ENCODE measurements around the gene SERPINA9.

SERPINA9 gene, protein sequence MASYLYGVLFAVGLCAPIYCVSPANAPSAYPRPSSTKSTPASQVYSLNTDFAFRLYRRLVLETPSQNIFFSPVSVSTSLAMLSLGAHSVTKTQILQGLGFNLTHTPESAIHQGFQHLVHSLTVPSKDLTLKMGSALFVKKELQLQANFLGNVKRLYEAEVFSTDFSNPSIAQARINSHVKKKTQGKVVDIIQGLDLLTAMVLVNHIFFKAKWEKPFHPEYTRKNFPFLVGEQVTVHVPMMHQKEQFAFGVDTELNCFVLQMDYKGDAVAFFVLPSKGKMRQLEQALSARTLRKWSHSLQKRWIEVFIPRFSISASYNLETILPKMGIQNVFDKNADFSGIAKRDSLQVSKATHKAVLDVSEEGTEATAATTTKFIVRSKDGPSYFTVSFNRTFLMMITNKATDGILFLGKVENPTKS

DNA sequence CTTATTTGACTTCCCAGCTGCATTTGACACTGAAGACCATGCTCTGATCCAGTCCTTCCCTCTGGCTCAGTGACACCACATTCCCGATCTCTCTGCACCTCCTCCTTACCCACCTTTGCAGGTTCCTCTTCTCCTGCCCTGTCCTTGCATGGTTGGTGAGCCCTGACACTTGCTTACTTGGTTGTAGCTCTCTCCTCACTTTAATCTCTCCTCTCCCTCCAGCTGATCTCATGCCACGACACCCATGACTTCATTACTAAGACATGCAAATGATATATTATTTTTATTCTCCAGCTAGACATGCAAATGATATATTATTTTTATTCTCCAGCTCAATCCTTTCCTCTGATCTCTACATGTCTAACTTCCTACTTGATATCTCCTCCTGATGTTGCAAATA, at the start of gene SERPINA9:
Gene SERPINA9, minus strand, starts transcription at position 175 of the 400 bp plus-strand sequence. CDS start 6,357 bp downstream, outside the sequence.
- H3K27ac ChIP-seq (ENCODE audit: low read depth in 2 of 2, low read length in 2 of 2) = no peak within 1 kb of the TSS
- no peak within 1 kb of the TSS for H3K4me3 ChIP-seq (ENCODE audit: low read length in 2 of 2)
- no peaks in the 10 kb centered on the region for H3K36me3 ChIP-seq (ENCODE audit: control insufficient read depth in 2 of 2, insufficient read depth in 2 of 2, low read length in 2 of 2)
- no peak within 1 kb of the TSS for H3K9ac ChIP-seq (ENCODE audit: low read depth in 1 of 2, low read length in 2 of 2)
- no peaks in the 10 kb centered on the region for H3K4me1 ChIP-seq (ENCODE audit: control insufficient read depth in 2 of 2, insufficient read depth in 2 of 2, low read length in 2 of 2)
- H3K27me3 ChIP-seq (ENCODE audit: control insufficient read depth in 2 of 2, insufficient read depth in 2 of 2, low read length in 2 of 2) = no peaks in the 10 kb centered on the region
- no peaks in the 10 kb centered on the region for H3K9me3 ChIP-seq (ENCODE audit: control insufficient read depth in 2 of 2, low read length in 2 of 2)

DNA sequence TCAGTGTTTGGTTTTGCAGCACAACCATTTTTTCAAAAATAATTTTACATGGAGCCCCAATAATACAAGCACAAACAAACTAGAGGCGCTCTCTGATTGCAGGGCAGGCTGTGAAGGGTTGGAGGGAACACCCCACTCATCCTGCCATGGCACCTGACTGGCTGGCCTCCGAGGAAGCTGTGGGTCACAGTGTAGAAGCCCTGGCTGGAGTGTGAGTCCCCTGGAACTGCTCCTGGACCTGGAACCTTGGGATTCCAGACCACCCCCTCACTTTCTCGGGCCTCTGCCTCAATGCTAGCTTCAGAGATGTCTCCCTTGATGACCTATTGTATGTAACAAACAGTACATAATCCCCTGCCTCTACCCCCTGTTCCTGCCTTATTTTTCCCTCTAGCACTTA, 48.1 kb upstream of the SERPINA9 start:
- Histone ChIP-seq H3K9me3 (ENCODE audit: control insufficient read depth in 2 of 2, low read length in 2 of 2) (peaks cover 0 to 3% of the 10 kb centered on the region in 2 donors), H3K36me3 (ENCODE audit: control insufficient read depth in 2 of 2, insufficient read depth in 2 of 2, low read length in 2 of 2) (no peaks in the 10 kb centered on the region), H3K4me3 (ENCODE audit: low read length in 2 of 2) (no peak overlapping the region), H3K4me1 (ENCODE audit: control insufficient read depth in 2 of 2, insufficient read depth in 2 of 2, low read length in 2 of 2) (no peaks in the 10 kb centered on the region), H3K9ac (ENCODE audit: low read depth in 1 of 2, low read length in 2 of 2) (no peak overlapping the region), H3K27ac (ENCODE audit: low read depth in 2 of 2, low read length in 2 of 2) (no peak overlapping the region), H3K27me3 (ENCODE audit: control insufficient read depth in 2 of 2, insufficient read depth in 2 of 2, low read length in 2 of 2) (no peaks in the 10 kb centered on the region)

DNA sequence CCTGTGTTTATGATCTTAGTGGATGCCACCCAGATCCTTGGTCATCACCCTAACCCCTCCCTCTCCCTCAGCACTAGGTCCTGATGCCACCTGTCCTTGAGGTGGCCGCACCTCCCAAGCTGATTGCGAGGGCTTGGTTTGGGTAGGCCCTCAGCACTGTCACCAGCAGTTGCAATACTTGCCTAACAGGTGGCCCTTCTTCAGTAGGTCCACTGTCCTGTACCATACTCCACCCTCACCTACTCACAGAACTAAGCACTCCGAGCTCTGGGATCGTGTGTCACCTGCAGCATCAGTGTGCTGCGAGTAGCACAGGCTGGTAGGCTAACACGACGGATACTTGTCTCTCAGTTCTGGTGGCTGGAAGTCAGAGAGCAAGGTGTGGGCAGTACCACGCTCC, 47.3 kb upstream of the SERPINA9 start:
- H3K9ac ChIP-seq (ENCODE audit: low read depth in 1 of 2, low read length in 2 of 2) = no peak overlapping the region
- H3K36me3 ChIP-seq (ENCODE audit: control insufficient read depth in 2 of 2, insufficient read depth in 2 of 2, low read length in 2 of 2) = no peaks in the 10 kb centered on the region
- no peak overlapping the region for H3K27ac ChIP-seq (ENCODE audit: low read depth in 2 of 2, low read length in 2 of 2)
- H3K4me3 ChIP-seq (ENCODE audit: low read length in 2 of 2) = no peak overlapping the region
- H3K27me3 ChIP-seq (ENCODE audit: control insufficient read depth in 2 of 2, insufficient read depth in 2 of 2, low read length in 2 of 2) = no peaks in the 10 kb centered on the region
- H3K4me1 ChIP-seq (ENCODE audit: control insufficient read depth in 2 of 2, insufficient read depth in 2 of 2, low read length in 2 of 2) = no peaks in the 10 kb centered on the region
- H3K9me3 ChIP-seq (ENCODE audit: control insufficient read depth in 2 of 2, low read length in 2 of 2) = peaks cover 0 to 3% of the 10 kb centered on the region in 2 donors

DNA sequence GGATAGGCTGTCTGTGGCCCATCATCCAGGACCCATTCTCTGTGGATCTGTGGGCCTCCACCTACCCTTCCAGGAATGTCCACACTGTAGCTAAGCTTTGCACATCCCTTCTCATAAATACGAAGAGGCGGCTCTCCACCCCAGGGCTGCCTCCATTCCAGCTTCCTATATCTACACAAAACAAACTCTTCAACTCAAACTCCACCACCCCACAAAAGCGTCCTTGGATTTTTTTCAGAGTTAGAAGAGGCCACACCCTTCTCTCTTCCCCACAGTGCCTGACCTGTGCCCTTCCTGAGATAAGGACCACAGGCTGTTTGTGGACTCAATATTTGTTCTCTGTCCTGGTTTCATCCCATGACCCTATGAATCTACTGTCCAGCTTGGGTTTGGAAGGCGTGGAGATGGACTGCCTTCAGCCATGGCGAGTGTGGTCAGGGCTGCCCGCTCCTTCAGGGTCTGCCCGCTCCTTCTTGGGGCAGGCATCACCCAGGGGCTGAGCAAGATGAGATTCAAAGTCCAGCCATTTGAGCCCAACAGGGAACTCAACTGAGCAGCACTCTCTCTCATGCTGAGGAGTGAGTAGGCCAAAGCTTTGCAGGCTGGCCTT, 46.2 kb upstream of the SERPINA9 start:
- Histone ChIP-seq H3K36me3 (ENCODE audit: control insufficient read depth in 2 of 2, insufficient read depth in 2 of 2, low read length in 2 of 2) (no peaks in the 10 kb centered on the region), H3K27ac (ENCODE audit: low read depth in 2 of 2, low read length in 2 of 2) (no peak overlapping the region), H3K4me3 (ENCODE audit: low read length in 2 of 2) (no peak overlapping the region), H3K27me3 (ENCODE audit: control insufficient read depth in 2 of 2, insufficient read depth in 2 of 2, low read length in 2 of 2) (no peaks in the 10 kb centered on the region), H3K9ac (ENCODE audit: low read depth in 1 of 2, low read length in 2 of 2) (no peak overlapping the region), H3K4me1 (ENCODE audit: control insufficient read depth in 2 of 2, insufficient read depth in 2 of 2, low read length in 2 of 2) (no peaks in the 10 kb centered on the region), H3K9me3 (ENCODE audit: control insufficient read depth in 2 of 2, low read length in 2 of 2) (peaks cover 0 to 3% of the 10 kb centered on the region in 2 donors)

DNA sequence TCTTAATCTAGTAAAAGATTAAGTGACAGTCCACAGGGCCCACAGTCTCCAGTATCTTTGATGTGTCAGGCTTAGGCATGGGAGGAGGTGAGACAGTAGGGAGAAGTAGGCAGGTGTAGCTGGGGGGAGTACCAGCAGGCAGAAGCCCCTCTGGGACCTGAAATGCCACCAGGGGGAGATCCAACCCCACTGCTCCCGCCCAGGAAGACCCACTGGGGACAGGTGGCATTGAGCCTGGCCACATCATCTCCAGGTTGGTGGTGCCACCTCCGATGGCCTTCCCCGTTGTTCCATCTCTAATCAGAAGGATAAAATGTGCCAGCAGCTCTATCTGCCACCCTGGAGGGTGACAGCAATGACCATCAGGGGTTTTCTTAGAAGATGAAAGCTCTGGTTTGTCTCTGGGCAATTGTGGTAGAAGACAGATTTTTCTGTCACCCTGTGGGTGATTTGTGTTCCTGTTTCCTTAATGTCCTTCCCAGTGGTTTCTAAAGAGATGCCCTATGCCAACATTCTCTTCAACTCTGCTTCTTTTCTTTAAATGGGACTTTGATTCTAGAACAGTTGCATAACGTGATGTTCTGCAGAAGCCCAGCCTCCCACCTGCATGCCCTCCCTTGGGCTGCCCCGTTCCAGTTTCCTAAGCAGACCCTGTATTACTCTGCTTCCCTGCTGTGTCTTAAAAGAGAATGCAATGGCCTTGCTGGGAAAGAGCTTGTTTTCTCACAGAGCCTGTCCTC, 45.5 kb upstream of the SERPINA9 start:
- H3K36me3 ChIP-seq (ENCODE audit: control insufficient read depth in 2 of 2, insufficient read depth in 2 of 2, low read length in 2 of 2) = no peaks in the 10 kb centered on the region
- H3K27me3 ChIP-seq (ENCODE audit: control insufficient read depth in 2 of 2, insufficient read depth in 2 of 2, low read length in 2 of 2) = no peaks in the 10 kb centered on the region
- H3K9ac ChIP-seq (ENCODE audit: low read depth in 1 of 2, low read length in 2 of 2) = no peak overlapping the region

DNA sequence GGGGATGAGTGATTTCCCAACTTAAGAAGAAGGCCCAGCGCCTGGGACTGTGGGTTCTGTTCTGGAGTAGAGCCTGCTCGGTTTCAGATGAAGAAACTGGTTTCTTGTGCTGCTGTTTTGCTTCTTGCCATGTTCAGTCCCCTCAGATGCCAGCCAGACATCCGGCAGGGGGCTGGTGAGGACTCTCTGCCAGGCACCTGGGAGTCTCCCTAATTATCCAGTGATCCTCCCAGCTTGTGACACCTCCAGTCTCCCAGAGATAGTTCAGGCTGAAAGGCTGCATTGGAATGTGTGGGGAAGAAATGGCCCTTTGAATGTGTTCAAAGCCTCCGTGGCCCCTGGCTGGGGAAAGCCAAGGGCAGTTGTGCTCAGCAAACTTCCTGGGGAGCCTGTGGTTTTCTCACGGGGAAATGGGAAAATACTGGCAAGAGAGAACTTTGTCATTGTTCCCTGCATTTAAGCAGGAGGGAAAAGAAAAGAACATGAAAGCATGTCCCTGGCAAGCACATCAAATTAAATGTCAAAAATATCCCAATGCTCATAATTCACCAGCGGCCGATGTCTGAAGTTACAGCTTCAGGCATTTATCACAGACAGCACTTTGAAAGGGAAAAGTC, 41.8 kb upstream of the SERPINA9 start:
- Histone ChIP-seq H3K27me3 (ENCODE audit: control insufficient read depth in 2 of 2, insufficient read depth in 2 of 2, low read length in 2 of 2) (no peaks in the 10 kb centered on the region), H3K27ac (ENCODE audit: low read depth in 2 of 2, low read length in 2 of 2) (no peak overlapping the region), H3K36me3 (ENCODE audit: control insufficient read depth in 2 of 2, insufficient read depth in 2 of 2, low read length in 2 of 2) (no peaks in the 10 kb centered on the region)

More for the DNA sequence above, 45.5 kb upstream of the SERPINA9 start:
- Histone ChIP-seq H3K4me3 (ENCODE audit: low read length in 2 of 2) (no peak overlapping the region), H3K4me1 (ENCODE audit: control insufficient read depth in 2 of 2, insufficient read depth in 2 of 2, low read length in 2 of 2) (no peaks in the 10 kb centered on the region), H3K9me3 (ENCODE audit: control insufficient read depth in 2 of 2, low read length in 2 of 2) (peaks cover 0 to 3% of the 10 kb centered on the region in 2 donors), H3K27ac (ENCODE audit: low read depth in 2 of 2, low read length in 2 of 2) (no peak overlapping the region)

DNA sequence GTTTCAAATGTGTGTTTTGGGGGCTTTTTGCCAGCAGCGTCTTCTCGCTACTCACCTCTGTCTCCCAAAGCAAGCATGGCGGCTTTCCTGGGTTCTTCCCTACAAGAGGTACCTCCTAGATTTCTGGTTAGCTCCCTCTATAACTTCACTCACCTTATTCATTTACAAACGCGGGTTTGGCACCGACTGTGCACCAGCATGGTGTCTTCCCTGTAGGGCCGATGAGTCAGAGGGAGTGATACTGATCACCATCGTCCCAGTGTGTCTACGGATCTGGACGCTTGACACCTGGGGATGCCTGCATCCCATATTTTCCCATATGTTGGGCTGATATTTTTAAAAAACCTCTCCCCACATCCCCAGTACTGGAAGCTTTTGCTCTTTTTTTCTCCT, 41.2 kb upstream of the SERPINA9 start:
- Histone ChIP-seq H3K4me3 (ENCODE audit: low read length in 2 of 2) (no peak overlapping the region), H3K4me1 (ENCODE audit: control insufficient read depth in 2 of 2, insufficient read depth in 2 of 2, low read length in 2 of 2) (no peaks in the 10 kb centered on the region), H3K36me3 (ENCODE audit: control insufficient read depth in 2 of 2, insufficient read depth in 2 of 2, low read length in 2 of 2) (no peaks in the 10 kb centered on the region), H3K27ac (ENCODE audit: low read depth in 2 of 2, low read length in 2 of 2) (no peak overlapping the region), H3K27me3 (ENCODE audit: control insufficient read depth in 2 of 2, insufficient read depth in 2 of 2, low read length in 2 of 2) (no peaks in the 10 kb centered on the region), H3K9ac (ENCODE audit: low read depth in 1 of 2, low read length in 2 of 2) (no peak overlapping the region), H3K9me3 (ENCODE audit: control insufficient read depth in 2 of 2, low read length in 2 of 2) (peaks cover 0 to 3% of the 10 kb centered on the region in 2 donors)

More for the DNA sequence above, 41.8 kb upstream of the SERPINA9 start:
- H3K9me3 ChIP-seq (ENCODE audit: control insufficient read depth in 2 of 2, low read length in 2 of 2) = peaks cover 0 to 3% of the 10 kb centered on the region in 2 donors
- H3K4me3 ChIP-seq (ENCODE audit: low read length in 2 of 2) = no peak overlapping the region
- no peaks in the 10 kb centered on the region for H3K4me1 ChIP-seq (ENCODE audit: control insufficient read depth in 2 of 2, insufficient read depth in 2 of 2, low read length in 2 of 2)
- H3K9ac ChIP-seq (ENCODE audit: low read depth in 1 of 2, low read length in 2 of 2) = no peak overlapping the region

DNA sequence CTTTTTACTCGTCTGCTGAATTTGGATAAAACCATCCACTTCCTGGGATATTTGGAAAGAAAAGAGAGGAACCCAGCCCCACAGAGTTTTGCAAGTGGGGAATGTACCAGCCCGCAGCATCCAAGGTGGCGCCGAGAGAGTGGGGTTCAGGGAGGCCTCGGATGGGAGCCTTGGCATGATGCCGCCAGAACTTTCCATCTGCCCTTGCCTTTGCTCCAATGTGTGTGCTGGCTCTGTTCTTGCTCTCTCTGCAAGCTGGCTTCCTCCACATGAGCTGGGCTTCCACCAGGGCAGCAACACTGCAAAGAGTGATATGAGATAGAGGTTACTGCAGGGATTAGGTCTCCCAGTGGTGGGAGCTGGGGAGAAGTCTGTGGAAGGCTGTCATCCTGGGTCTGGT, 39.9 kb upstream of the SERPINA9 start:
- Histone ChIP-seq H3K4me3 (ENCODE audit: low read length in 2 of 2) (no peak overlapping the region), H3K9ac (ENCODE audit: low read depth in 1 of 2, low read length in 2 of 2) (no peak overlapping the region), H3K27me3 (ENCODE audit: control insufficient read depth in 2 of 2, insufficient read depth in 2 of 2, low read length in 2 of 2) (no peaks in the 10 kb centered on the region), H3K27ac (ENCODE audit: low read depth in 2 of 2, low read length in 2 of 2) (no peak overlapping the region), H3K9me3 (ENCODE audit: control insufficient read depth in 2 of 2, low read length in 2 of 2) (peaks cover 0 to 3% of the 10 kb centered on the region in 2 donors), H3K36me3 (ENCODE audit: control insufficient read depth in 2 of 2, insufficient read depth in 2 of 2, low read length in 2 of 2) (no peaks in the 10 kb centered on the region), H3K4me1 (ENCODE audit: control insufficient read depth in 2 of 2, insufficient read depth in 2 of 2, low read length in 2 of 2) (no peaks in the 10 kb centered on the region)

DNA sequence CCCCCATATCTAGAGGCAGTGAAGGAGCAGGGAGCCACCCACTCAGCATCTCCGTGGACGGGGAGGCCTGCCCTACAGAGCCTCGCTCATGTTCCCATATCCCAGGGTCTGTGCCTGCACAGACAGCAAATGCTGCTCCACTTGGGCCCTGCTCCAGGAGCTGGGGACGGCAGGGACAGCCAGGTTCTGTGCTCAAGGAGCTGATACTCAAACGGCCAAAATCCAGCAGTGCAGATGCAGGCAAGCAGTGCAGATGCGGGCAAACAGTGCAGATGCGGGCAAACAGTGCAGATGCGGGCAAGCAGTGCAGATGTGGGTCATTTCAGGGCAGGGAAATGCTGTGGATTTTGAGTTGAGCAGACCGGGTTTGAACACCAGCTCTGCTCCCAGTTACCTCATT, 39.4 kb upstream of the SERPINA9 start:
- H3K9me3 ChIP-seq (ENCODE audit: control insufficient read depth in 2 of 2, low read length in 2 of 2) = peaks cover 0 to 3% of the 10 kb centered on the region in 2 donors
- H3K36me3 ChIP-seq (ENCODE audit: control insufficient read depth in 2 of 2, insufficient read depth in 2 of 2, low read length in 2 of 2) = no peaks in the 10 kb centered on the region
- H3K27ac ChIP-seq (ENCODE audit: low read depth in 2 of 2, low read length in 2 of 2) = no peak overlapping the region
- no peaks in the 10 kb centered on the region for H3K4me1 ChIP-seq (ENCODE audit: control insufficient read depth in 2 of 2, insufficient read depth in 2 of 2, low read length in 2 of 2)
- H3K4me3 ChIP-seq (ENCODE audit: low read length in 2 of 2) = no peak overlapping the region
- no peaks in the 10 kb centered on the region for H3K27me3 ChIP-seq (ENCODE audit: control insufficient read depth in 2 of 2, insufficient read depth in 2 of 2, low read length in 2 of 2)
- no peak overlapping the region for H3K9ac ChIP-seq (ENCODE audit: low read depth in 1 of 2, low read length in 2 of 2)
